Non-pigmented ciliary epithelial cell (primary cell): Measurements from ENCODE around the gene UBE2J2.

ENCODE experiments used
- DNase-seq: peaks from one replicate; pipeline ENCODE4 v3.0.0-alpha.2; 2010; ENCODE audit warnings: low read depth

The UBE2J2 gene

GRCh38 chr1:1226566-1227362 lies 46.9 kb downstream of the UBE2J2 start:
- DNase-seq: no peak

GRCh38 chr1:1225913-1226312 lies 47.7 kb downstream of the UBE2J2 start:
- no peak for DNase-seq

DNA sequence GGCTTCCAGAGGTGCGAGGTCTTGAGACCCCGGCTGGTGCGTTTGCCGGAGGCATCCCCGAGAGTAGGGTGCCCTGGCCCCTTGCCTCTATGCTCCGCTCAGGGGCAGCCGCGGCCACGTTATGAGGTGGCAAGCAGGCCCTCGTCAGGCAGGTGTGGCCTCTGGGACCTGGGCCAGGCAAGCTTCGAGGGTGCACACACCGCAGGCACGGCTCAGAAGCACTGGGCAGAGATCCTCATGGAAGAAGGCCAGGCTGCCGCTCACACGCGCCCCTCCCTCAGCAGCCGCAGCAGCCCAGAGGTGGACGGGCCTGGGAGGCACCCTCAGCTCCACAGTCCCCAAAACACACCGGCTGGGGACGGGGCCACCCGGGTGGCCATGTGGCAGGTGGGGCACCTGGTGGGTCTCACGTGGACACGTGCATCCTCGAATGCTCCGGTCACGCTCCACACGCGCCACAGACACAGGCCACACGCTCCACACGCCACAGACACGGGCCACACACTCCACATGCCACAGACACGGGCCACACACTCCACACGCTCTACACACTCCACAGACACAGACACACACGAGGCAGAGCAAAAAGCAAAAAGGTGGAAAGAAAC lies 48.3 kb downstream of the UBE2J2 start:
- DNase-seq: no peak

DNA sequence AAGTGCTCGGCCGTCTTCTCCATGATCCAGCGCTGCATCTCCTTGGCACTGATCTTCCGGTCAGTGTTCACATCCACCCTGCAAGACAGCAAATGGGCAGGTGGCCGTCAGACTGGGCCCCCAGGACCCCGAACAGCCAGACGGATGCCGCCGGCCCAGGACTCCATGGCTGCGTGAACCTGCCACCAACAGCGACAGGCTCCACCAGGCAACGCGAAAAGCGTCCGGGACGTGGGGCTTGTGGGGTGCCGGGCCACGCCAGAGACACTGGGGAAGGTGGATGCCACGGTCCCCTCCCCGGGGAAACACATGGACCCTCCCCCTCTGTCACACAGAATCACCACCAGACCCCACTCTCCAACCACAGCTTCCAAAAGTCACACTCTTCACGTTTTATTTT lies 49.8 kb downstream of the UBE2J2 start:
- DNase-seq: no peak

GRCh38 chr1:1223321-1223720 lies 50.3 kb downstream of the UBE2J2 start:
- DNase-seq: no peak

- no peak for DNase-seq
Measured at GRCh38 chr1:1222575-1223225, 51.0 kb downstream of the UBE2J2 start.

DNA sequence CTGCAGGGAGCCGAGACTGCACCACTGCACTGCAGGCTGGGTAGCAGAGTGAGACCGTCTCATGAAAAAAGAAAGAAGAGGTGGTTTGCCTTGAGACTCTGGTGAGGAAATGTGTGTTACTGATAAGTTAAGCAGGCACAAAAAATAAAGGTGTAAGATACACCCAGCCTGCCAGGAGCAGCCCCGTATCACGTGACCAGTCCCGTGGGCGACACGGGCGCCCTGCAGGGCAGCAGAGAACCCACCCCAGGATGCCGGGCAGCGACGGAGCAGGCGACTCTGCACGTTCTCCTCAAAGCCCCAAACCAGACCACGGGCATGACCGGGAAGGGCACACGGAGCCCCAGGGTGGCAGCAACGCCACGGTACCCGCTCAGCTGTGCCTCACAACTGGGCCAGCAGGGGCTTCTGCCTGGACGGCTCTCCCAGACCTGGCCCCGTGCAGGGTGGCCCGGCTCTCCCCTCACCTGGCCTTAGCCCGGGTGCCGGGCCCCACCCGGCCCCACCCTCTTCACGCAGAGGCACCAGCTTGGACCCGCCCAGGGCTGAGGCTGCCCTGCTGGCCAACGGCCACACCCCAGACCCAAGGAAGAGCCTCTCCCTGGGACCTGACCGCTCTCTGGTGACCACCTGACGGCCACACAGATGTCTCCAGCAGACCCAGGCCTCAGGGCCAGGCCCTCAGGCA lies 51.6 kb downstream of the UBE2J2 start:
- DNase-seq: no peak

DNA sequence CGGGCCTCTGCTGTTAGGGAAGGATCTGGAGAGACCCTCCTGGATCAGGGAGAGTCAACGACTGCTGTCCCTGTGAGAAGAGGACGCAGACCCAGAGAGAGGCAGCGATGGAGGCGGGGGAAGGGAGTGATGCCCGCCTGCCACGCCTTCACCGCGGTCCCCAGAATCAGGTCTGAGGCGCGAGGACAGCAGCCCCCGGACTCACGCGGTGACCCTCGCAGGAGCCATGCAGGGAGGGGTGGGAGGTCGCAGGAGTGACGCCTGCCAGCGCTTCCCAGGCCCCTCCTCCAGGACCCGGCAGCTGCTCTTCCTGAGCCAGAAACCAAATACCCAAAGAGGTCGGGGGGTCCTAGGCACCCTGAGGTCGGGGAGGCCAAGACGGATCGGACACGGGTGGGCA lies 53.5 kb downstream of the UBE2J2 start:
- no peak for DNase-seq

DNA sequence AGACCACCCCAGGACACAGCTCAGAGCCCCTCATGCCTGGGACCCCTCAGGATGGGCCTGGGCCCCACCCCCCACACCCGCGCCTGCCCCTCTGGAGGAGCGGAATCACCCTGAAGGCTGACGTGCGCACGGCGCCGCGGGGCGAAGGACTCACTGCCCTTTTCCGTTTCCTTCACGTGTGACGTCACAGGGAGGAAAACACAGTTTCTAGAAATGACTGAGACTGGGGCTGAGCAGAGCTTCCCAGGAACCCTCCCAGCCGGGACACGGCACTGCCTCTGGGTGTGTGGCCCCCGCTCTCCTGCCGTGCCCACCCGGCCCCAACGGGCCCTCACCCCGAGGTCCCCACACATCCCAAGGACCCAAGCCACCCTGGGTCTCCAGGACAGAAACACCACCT lies 54.3 kb downstream of the UBE2J2 start:
- DNase-seq: no peak

DNA sequence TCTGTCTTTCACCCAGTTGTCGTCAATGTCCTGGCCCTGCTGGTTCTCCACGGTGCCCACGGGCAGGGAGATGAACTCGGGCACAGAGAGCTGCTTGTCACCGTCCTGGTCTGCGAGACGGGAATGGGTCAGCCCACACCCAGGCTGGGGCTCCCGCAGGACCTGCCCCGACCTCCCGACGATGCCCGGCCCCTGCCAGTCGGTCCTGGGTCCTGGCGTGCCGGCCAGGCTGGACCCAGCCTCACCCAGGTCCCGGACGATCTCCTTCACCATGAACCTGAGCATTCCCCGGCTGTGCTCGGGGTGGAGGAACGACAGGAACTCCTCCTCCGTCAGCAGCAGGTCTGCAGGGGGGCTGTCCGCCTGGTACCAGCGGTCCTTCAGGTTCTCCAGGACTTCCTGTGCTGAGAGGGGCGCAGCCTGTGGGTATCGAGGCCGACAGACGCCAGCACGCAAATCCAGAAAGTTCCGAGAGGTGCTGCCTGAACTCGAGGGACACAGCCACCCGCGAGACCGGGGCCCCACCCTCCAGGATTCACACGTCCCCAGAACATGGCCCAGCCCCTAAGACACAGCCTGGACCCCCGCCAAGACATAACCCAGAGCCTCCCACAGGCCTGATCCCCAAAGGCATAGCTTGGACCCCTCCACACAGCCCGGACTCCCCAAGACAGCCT lies 55.0 kb downstream of the UBE2J2 start:
- no peak for DNase-seq

GRCh38 chr1:1217621-1218523 lies 55.8 kb downstream of the UBE2J2 start:
- DNase-seq: no peak

DNA sequence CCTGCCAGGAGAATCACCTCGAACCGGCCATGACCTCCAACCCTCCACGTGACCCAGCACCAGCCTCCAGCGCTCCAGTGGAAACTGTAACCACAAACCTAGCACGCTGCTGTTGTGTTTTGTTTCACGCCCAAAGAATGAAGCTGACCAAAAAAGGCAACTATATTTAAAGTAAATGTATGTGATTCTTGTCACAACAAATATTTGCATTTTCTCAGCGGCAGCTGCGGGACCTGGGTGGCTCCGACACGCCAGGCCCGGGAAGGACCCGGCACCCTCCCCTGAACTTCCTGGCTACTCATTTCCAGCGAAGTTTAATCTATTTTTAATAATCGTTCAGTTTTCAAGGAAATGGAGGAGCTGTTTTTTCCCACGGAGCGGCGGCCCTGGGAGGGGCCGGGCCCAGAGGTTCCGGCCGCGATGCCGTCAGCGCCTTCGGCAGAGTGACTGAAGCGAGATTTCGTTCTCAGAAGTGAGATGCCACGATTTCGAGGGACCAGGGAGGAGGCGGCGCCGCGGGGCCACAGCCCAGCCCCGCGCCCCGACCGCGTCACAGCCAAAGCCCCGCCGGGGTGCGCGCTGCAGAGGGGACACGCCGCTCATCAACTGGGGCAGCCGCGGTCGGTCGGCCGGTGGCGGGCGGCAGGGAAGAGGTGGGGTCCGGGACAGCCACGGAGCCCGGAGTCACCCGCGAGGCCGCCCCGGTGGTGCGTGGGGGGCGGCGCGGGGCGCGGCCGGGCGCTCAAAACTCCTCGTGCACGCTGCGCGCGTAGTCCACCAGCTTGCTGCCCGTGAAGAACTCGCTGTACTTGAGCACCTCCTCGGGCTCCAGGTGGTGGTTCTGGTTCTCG lies 56.7 kb downstream of the UBE2J2 start:
- no peak for DNase-seq

DNA sequence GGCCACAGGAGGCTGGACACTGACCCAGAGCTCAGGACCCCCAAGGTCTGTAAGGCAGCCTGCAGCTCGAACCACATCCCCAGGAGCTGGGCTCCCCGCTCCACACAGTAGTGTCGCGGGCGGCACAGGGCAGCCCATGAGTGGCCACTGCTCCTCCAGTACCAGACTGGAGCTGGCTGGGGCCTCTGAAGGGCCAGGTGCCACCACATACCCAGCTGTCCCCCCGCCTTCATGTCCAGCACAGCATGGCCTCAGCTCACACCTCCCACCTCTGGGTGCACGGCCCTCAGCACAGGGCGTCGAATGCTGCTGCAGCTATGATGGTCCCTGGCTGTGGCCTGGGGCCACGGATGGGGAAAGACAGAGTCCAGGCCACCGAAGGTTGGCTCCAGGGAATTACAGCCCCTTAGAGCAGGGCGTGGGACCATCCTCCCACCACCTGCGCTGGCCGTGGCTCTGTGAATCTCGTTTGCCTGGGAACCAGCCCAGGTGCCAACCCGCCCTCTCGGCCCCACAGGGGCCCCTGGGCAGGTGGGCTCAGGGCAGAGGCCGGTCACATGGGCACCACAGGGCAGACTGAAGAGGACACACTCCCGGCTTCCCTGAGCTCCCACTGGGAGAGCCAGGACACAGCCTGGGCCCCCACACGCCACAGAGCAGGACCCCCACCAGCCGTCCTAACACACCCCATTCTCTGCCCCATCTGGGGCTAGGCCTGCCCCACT lies 57.6 kb downstream of the UBE2J2 start:
- no peak for DNase-seq

- DNase-seq: no peak
Measured at GRCh38 chr1:1215080-1215676, 58.5 kb downstream of the UBE2J2 start.

- DNase-seq: no peak
Measured at GRCh38 chr1:1213345-1214265, 60.0 kb downstream of the UBE2J2 start, which contains the start of gene TNFRSF4. Gene TNFRSF4 (minus strand): TSS chr1:1214153. CDS start chr1:1214127, 26 bp downstream.

DNA sequence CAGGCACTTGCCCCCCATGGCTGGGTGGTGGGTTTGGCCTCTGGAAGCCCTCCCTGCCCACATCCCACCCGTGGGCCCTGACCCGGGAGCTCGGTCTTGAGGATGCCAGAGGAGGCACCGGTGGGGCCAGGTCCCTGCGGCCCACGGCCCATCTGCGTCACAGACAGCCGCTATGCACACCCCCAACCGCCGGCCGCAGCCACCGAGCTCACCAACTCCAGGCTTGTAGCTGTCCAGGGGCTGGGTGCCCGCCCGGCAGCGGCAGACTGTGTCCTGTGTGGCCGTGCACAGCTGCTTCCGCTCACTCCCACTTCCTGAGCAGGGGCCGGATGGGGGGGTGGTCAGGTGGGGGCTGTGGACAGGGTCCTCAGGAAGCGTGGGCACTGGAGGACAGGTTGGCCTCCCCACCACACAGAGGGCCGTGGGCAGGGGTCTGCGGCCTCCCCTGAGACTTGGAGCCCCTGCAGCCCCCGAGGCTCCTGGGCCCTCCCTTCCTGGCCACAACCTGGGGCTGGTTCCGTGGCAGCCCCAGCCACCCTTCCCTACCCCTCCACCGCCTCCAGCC lies 60.8 kb downstream of the UBE2J2 start:
- DNase-seq: no peak
